HG03565 (cell line): Measurements from ENCODE around the gene RSPO1.
"Not testable (repeated sequence)": the region's sequence is repeated elsewhere in the genome, so short reads cannot be mapped to it uniquely, and the experiment has no call there.

ENCODE experiments used
- ATAC-seq: cut with Tn5 transposase; IDR thresholded peaks from one replicate; pipeline ENCODE4 v1.9.1; 2021; ENCODE audit warnings: mild to moderate bottlenecking, moderate library complexity; ENCODE audit not compliant: unreplicated experiment

Gene RSPO1

GRCh38 chr1:37622131-37622530, 12.6 kb downstream of the RSPO1 start:
- no peak for ATAC-seq

GRCh38 chr1:37621326-37621870, 13.3 kb downstream of the RSPO1 start:
- no peak for ATAC-seq

GRCh38 chr1:37620707-37621106, 14.0 kb downstream of the RSPO1 start:
- no peak for ATAC-seq

GRCh38 chr1:37616330-37616729, 18.4 kb downstream of the RSPO1 start:
- no peak for ATAC-seq

- no peak for ATAC-seq
These were observed 20.6 kb downstream of the RSPO1 start for GRCh38 chr1:37614105-37614504.

- ATAC-seq = no peak
These were observed 22.5 kb downstream of the RSPO1 start for GRCh38 chr1:37612186-37612585.

- no peak for ATAC-seq
These were observed 24.7 kb downstream of the RSPO1 start for GRCh38 chr1:37609994-37610393.

GRCh38 chr1:37609002-37609401, 25.7 kb downstream of the RSPO1 start:
- ATAC-seq = no peak

GRCh38 chr1:37606481-37607263, 28.0 kb downstream of the RSPO1 start:
- ATAC-seq = no peak

GRCh38 chr1:37605806-37606474, 28.8 kb downstream of the RSPO1 start:
- no peak for ATAC-seq

GRCh38 chr1:37605061-37605650, 29.5 kb downstream of the RSPO1 start:
- ATAC-seq = no peak

- ATAC-seq = no peak
These were observed 31.7 kb downstream of the RSPO1 start for GRCh38 chr1:37602750-37603694.

GRCh38 chr1:37601441-37601840, 33.3 kb downstream of the RSPO1 start:
- no peak for ATAC-seq

GRCh38 chr1:37599940-37600339, 34.8 kb downstream of the RSPO1 start:
- no peak for ATAC-seq

- ATAC-seq = no peak
These were observed 38.5 kb downstream of the RSPO1 start for GRCh38 chr1:37596182-37596667.

GRCh38 chr1:37595440-37596181, 39.1 kb downstream of the RSPO1 start, which contains the start of gene GNL2:
GNL2 (minus strand) TSS chr1:37595937; CDS start chr1:37595822, 115 bp downstream.
- ATAC-seq = peak; percentile 94

GRCh38 chr1:37593726-37594125, 41.0 kb downstream of the RSPO1 start:
- no peak for ATAC-seq

GRCh38 chr1:37588939-37589338, 45.8 kb downstream of the RSPO1 start:
- no peak for ATAC-seq

GRCh38 chr1:37584544-37584943, 50.1 kb downstream of the RSPO1 start:
- ATAC-seq = not testable (repeated sequence)

- ATAC-seq = no peak
These were observed 59.0 kb downstream of the RSPO1 start for GRCh38 chr1:37575692-37576091.
